Activated gamma-delta T cell (primary cell): ENCODE results near the gene PLP1.
"Not testable (repeated sequence)": the region's sequence is repeated elsewhere in the genome, so short reads cannot be mapped to it uniquely, and the experiment has no call there.

Experiments used
- DNase-seq: peaks from one replicate; lab custom pipeline; 2025; lab: John Stamatoyannopoulos, UW
- total RNA-seq, 2 donors: gene quantifications; one replicate each; lab custom pipeline; 2026; lab: John Stamatoyannopoulos, UW

The PLP1 gene, protein sequence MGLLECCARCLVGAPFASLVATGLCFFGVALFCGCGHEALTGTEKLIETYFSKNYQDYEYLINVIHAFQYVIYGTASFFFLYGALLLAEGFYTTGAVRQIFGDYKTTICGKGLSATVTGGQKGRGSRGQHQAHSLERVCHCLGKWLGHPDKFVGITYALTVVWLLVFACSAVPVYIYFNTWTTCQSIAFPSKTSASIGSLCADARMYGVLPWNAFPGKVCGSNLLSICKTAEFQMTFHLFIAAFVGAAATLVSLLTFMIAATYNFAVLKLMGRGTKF
- 0 reads per million in 2 donors for total RNA-seq

DNA sequence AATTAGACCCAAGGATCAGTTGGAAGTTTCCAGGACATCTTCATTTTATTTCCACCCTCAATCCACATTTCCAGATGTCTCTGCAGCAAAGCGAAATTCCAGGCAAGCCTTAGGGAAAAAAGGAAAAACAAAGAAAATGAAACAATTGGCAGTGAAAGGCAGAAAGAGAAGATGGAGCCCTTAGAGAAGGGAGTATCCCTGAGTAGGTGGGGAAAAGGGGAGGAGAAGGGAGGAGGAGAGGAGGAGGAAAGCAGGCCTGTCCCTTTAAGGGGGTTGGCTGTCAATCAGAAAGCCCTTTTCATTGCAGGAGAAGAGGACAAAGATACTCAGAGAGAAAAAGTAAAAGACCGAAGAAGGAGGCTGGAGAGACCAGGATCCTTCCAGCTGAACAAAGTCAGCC lies at the start of gene PLP1:
TSS of gene PLP1 (plus strand) at position 295 of the 400 bp plus-strand sequence. CDS start 156 bp downstream, outside the sequence.
- DNase-seq, result no peak

DNA sequence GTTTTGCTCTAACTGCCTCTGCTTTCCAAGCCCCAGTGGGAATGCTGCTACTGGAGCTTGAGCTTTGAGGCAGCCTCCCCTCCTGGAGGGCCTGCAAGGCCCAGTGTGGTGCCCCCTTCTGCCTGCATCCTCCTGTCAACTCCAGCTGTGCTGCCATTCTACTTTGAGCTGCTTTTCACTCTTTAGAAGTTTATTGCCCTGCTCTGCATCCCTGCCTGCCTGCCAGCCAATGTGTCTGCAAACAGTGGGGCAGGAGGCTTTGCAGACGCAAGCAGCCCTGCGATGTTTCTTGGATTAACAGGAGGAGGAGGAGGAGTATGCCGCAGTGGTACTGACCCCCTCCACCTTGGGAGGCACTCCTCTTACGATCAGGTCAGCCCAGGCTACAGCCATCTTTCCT lies 49.5 kb upstream of the PLP1 start:
- no peak for DNase-seq

- DNase-seq, result no peak
These were observed 47.6 kb upstream of the PLP1 start for GRCh38 chrX:103729015-103729414.

GRCh38 chrX:103730147-103730795 lies 46.4 kb upstream of the PLP1 start:
- DNase-seq, result no peak

GRCh38 chrX:103730796-103731493 lies 45.7 kb upstream of the PLP1 start:
- DNase-seq, result no peak

DNA sequence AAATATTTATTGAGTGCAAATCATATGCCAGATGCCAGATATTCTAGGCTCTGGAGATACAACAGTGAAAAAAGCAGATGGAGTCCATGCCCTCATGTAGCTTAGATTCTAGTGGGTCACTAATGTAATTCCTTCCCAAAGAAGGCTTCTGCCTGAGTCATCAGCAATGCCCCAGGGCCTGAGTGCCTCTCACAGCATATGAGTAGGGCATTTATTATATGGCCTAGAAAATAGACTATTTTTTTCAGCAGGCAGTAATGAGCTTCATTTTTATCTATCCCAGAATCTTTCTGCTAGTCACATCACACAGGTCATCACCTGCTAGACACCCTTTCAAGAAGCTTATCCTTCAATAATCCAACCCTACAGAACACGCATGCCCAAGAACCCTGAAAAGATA lies 43.6 kb upstream of the PLP1 start:
- no peak for DNase-seq

DNA sequence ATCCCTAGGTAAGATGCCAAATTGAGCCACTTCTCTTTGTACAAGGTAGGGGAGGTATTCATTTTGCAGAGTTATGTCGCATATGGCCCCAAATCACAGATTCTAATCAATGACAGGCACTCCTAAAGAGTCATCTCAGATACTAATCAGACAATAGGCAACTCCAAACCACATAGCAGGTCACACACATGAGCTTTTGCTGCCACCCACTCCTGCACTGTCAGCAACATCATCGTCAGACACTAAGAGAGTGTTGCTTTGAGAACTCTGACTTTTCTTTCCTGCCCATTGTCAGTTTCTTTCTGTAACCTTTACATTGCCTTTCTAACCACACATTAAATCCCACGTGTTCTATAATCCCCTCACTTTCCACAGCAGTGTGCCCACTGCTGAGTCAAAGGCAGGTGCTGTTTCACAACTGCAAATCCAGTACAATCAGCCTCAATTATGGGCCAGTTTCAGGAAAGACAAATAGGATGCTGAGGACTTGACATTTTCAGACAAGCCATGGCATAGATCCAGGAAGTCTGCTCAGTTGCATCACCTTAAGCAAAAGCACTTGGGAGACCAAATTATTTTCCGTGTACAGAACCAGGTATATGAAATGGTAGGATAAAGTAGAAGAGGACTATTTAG lies 42.4 kb upstream of the PLP1 start:
- no peak for DNase-seq

DNA sequence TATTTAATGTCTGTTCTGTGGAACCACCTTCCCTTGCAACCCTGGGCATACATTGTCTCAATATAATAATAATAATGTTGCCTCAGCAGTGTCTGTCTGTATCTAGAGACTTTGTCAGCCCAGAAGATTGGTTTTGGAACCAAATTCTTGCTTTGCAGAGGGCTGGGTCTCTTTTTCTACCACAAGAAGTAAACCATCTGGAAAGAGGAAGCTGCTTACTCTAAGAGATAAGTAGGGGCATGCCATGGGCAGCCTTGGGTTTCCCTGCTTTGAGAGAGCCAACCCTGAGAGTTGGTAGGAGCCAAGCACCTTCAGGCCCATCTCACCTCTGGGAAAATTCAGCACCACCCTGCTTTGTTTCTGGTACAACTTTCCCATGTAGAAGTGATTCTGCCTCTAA lies 38.9 kb upstream of the PLP1 start:
- no peak for DNase-seq

DNA sequence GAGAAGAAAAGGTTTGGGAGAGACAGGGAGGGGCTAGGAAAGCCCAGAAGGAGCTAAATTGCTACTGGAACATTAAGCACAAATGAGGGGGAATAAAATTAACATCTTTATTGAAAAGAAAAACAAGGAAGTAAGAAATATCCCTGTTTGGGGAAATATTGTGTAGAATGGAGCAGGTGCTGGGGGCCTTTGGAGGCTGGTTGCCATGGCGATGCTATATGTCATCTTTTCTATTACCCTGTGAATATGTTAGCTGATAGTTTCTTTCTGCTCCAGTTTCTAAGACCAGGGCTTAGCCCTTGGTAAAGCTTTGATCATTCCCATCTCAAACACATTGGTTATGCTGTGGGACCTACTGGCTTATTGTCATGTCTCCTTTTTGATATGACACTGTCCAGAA lies 37.2 kb upstream of the PLP1 start:
- no peak for DNase-seq

DNA sequence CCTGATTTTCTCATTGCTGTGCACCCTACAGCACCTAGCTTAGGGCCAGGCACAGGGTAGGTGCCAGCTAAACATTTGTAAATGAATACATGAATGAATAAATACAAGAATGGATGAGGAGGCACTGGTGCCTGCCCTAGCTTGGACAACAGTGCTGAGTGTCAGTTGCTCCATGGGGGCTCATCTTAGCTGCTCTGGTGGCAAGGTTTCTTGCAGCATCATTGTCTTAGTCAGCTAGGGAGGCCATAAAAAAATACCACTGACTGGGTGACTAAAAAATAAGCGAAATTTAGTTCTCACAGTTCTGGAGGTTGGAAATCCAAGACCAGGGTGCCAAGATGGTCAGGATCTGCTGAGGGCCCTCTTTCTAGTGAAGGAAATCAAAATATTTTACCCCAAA lies 34.8 kb upstream of the PLP1 start:
- no peak for DNase-seq

GRCh38 chrX:103742339-103742738 lies 34.3 kb upstream of the PLP1 start:
- DNase-seq, result no peak

DNA sequence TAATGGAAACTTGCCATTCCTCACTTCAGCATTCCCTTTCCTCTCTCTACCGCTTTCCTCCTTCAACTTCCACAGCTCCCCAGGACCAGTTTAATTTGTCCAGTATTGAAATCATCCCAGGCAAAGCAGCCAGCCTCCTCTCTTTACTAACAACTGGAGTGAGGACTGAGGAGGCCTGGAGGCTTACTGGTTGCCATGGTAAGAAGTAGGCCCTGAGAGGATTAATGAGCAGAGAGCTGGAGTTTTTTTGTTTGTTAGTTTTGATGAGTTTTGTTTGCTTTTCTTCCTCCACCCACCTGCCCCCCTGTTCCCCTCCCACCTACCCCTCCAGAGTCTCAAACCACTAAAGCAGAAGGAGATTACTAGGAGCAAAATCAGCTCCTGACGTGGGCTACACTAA lies 29.5 kb upstream of the PLP1 start:
- no peak for DNase-seq

GRCh38 chrX:103754401-103754800 lies 22.2 kb upstream of the PLP1 start:
- no peak for DNase-seq

GRCh38 chrX:103756736-103757135 lies 19.9 kb upstream of the PLP1 start:
- no peak for DNase-seq

GRCh38 chrX:103758555-103758954 lies 18.1 kb upstream of the PLP1 start:
- no peak for DNase-seq

DNA sequence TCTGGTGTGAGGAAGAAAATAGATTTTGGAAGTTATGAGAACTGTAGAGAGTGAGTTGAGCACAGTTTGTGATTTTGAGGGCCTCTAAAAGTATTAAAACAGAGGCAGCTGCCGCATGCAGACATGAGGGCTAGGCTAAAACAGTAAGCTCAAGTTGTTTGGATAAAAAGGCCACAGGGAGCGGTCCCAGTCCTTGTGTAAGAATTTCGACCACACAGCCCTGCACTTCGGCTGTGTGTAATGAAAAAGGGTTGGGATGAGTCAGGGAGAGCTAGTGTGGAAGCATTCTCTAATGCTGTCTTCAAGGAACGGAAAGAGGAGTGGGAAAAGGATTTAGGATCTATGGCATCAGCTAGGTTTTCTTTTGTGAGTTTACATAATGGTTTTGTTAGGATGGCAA lies 13.1 kb upstream of the PLP1 start:
- DNase-seq, result not testable (repeated sequence)

GRCh38 chrX:103766813-103767555 lies 9.7 kb upstream of the PLP1 start:
- DNase-seq, result not testable (repeated sequence)

DNA sequence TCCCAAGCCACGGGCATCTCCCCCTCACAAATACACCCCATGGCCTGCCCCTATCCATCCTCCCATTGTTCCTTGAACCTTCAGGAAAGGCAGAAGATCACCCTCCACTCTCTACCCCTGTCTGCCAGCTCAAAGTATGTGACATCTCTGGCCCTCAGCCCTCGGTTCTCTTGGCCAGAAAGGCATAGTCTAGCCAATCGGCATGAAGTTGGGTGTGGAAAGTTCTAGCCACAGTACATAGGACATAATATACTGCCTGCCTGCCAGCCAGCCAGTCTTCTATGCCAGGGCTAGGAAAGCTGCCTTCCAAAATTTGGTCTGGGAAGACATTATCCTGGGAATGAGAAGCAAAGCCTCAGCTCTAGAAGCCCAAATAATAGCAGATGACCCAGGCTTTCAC lies 3.2 kb upstream of the PLP1 start:
- no peak for DNase-seq

DNA sequence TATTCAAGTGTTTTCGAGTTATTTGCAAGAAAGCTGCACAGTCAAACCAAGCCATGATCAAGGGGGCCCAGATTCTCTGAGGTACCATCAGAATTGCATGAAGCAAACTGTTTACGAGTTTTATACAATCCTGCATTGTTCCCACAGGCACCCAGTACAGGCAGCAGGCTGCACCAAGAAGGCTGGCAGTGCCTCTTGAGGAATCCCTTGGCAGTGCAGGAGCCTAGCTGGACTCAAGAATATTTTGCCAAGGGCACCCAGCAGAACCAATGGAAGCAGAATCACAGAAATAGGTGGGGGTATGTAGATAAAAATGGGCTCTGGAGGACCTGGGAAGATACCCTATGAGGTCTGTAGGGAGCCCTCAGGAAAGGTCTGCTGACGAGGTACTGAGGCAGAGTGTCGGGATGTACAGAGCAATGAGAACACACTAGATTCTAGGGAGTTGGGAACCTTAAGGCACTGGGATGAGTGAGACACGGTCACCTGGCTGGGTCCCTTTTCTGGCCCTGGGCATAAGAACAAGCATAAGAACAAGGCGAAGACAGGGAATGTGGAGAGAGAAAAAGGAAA lies 2.5 kb upstream of the PLP1 start:
- DNase-seq, result no peak

GRCh38 chrX:103779141-103779789 lies 2.6 kb downstream of the PLP1 start:
- no peak for DNase-seq
